Esophagus muscularis mucosa (tissue), 4 donors: ENCODE measurements around the gene H2AZ1.

Experiments used
- CTCF ChIP-seq, 3 experiments: fragments of 200-600 bp in 2 of 3; fragments of 450-650 bp in 1 of 3; sonication (generic) in 2 of 3; IDR thresholded peaks; one replicate each; pipeline ENCODE4 v1.5.1; 2017 to 2019; ENCODE audit warnings: antibody characterized with exemption in 3 of 3, mild to moderate bottlenecking in 2 of 3, moderate library complexity in 1 of 3
- EP300 ChIP-seq: sonication (generic); formaldehyde crosslinking; IDR thresholded peaks from one replicate; pipeline ENCODE4 v1.6.1; 2017; ENCODE audit warnings: antibody characterized with exemption
- POLR2AphosphoS5 ChIP-seq, 2 donors: sonication (generic); formaldehyde crosslinking; IDR thresholded peaks; one replicate each; pipeline ENCODE4 v1.6.1; 2017; ENCODE audit warnings: antibody characterized with exemption in 2 of 2

GRCh38 chr4:99991741-99992140, 41.7 kb upstream of the H2AZ1 start:
- no peak for TF ChIP-seq CTCF (IDR thresholded peaks at IDR 0.05)
- no peak for TF ChIP-seq POLR2AphosphoS5 (IDR thresholded peaks at IDR 0.05)
- no peak for TF ChIP-seq EP300
